Caco-2 (cell line): Measurements from ENCODE around the gene WRAP73. TPM values are rescaled to one million over a fixed set of nuclear protein-coding genes. Genes with fewer than 3 reads are reported as not detected.

Experiments used
- BruUV-seq: library from RNA; stranded (reverse); fragments of 400-500 nt; replicated peaks from 2 replicates; lab custom pipeline; 2021; lab: Mats Ljungman, UMichigan
- CTCF ChIA-PET: fragments of 300-600 bp; sonication (Branson Sonifier 250); formaldehyde crosslinking; loops from one replicate; lab custom pipeline; 2022; ENCODE audit warnings: antibody characterized with exemption; lab: Charles Lee
- POLR2A ChIA-PET: fragments of 300-600 bp; sonication (Branson Sonifier 250); formaldehyde crosslinking; loops from one replicate; lab custom pipeline; 2022; ENCODE audit warnings: antibody characterized with exemption; lab: Charles Lee
- DNase-seq, 2 experiments: peaks; one replicate each; pipeline versions ENCODE4 v3.0.0 to v3.0.0-alpha.2; 2020 to 2022
- H3K27me3 ChIP-seq: replicated peaks from 2 replicates; pipeline ENCODE4 v1.6.0; 2011; ENCODE audit warnings: low read length; ENCODE audit not compliant: control insufficient read depth, insufficient read depth
- H3K36me3 ChIP-seq: 2 replicates; pipeline ENCODE4 v1.5.1; 2011; ENCODE audit warnings: low read length; ENCODE audit not compliant: control insufficient read depth, insufficient read depth
- H3K4me1 ChIP-seq: fragments of 250-450 bp; sonication (Bioruptor Pico); 2 replicates; pipeline ENCODE4 v1.5.1; 2020; ENCODE audit warnings: mild to moderate bottlenecking
- H3K4me3 ChIP-seq: 2 replicates; pipeline ENCODE4 v1.5.1; 2011; ENCODE audit warnings: low read depth, mild to moderate bottlenecking, control low read depth, low read length
- H3K9me3 ChIP-seq: fragments of 250-450 bp; sonication (Bioruptor Pico); 2 replicates; pipeline ENCODE4 v1.5.1; 2020; ENCODE audit warnings: mild to moderate bottlenecking, moderate library complexity
- H3K27ac Mint-ChIP-seq: one replicate; pipeline ENCODE4 v1.8.0; 2022; ENCODE audit warnings: mixed read lengths; ENCODE audit not compliant: unreplicated experiment
- H3K27me3 Mint-ChIP-seq: one replicate; pipeline ENCODE4 v1.8.0; 2022; ENCODE audit warnings: mixed read lengths; ENCODE audit not compliant: insufficient read depth, unreplicated experiment
- H3K36me3 Mint-ChIP-seq: one replicate; pipeline ENCODE4 v1.8.0; 2022; ENCODE audit warnings: mild to moderate bottlenecking, mixed read lengths; ENCODE audit not compliant: insufficient read depth, unreplicated experiment
- H3K4me1 Mint-ChIP-seq: one replicate; pipeline ENCODE4 v1.8.0; 2022; ENCODE audit warnings: low read depth, mixed read lengths; ENCODE audit not compliant: unreplicated experiment
- H3K4me3 Mint-ChIP-seq: one replicate; pipeline ENCODE4 v1.8.0; 2022; ENCODE audit warnings: mild to moderate bottlenecking, moderate library complexity, mixed read lengths; ENCODE audit not compliant: unreplicated experiment
- H3K9me3 Mint-ChIP-seq: one replicate; pipeline ENCODE4 v1.8.0; 2022; ENCODE audit warnings: mixed read lengths; ENCODE audit not compliant: unreplicated experiment
- CTCF ChIP-seq, 2 experiments: fragments of 200-600 bp in 1 of 2; IDR thresholded peaks; 1 replicate in 1 of 2; 2 replicates in 1 of 2; pipeline versions ENCODE4 v1.5.1 to v1.8.0; 2011 to 2022; ENCODE audit warnings: antibody characterized with exemption in 1 of 2, control low read depth in 1 of 2, inconsistent platforms in 1 of 2, low read depth in 1 of 2, low read length in 1 of 2, mild to moderate bottlenecking in 1 of 2, moderate library complexity in 1 of 2; ENCODE audit not compliant: insufficient read depth in 1 of 2, severe bottlenecking in 1 of 2, unreplicated experiment in 1 of 2
- intact Hi-C: fragments of 100-400 bp; cut with micrococcal nuclease; formaldehyde crosslinking; loops from one replicate; pipeline ENCODE4 v1.10.0; 2022; ENCODE audit not compliant: unreplicated experiment
- total RNA-seq: library from RNA; stranded (reverse); gene quantifications from 2 replicates; pipeline ENCODE4 v1.2.3, GENCODE V29; 2022

Gene WRAP73
- total RNA-seq, 1 experiment from 2014 or later = 31.6 TPM

- Histone ChIP-seq H3K4me1 (peaks cover 6% of the 10 kb centered on the region), H3K9me3 (no peaks in the 10 kb centered on the region), H3K27me3 (no peaks in the 10 kb centered on the region), H3K4me3 (no peak overlapping the region), H3K36me3 (peaks cover 3% of the 10 kb centered on the region)
- H3K9me3 Mint-ChIP-seq = no peaks in the 10 kb centered on the region
- no peak for TF ChIP-seq CTCF (IDR thresholded peaks at IDR 0.05; ENCODE audit: insufficient read depth in 1 of 2, low read depth in 1 of 2, low read length in 1 of 2, severe bottlenecking in 1 of 2, unreplicated experiment in 1 of 2)
- no peak for DNase-seq
- H3K4me3 Mint-ChIP-seq = no peak overlapping the region
- peaks cover 7% of the 10 kb centered on the region for H3K4me1 Mint-ChIP-seq
- peaks cover 32% of the 10 kb centered on the region for H3K36me3 Mint-ChIP-seq
- BruUV-seq = no TSS peak
- H3K27ac Mint-ChIP-seq = no peak overlapping the region
- ChIA-PET POLR2A (no interaction called here), CTCF (interaction anchor here (1.7 kb wide), 1 partner anchor 10 kb away, joined by 6 read pairs; no protein-coding TSS in a partner anchor)
- no peaks in the 10 kb centered on the region for H3K27me3 Mint-ChIP-seq
- intact Hi-C loops = no loop called here
Observed at GRCh38 chr1:3628445-3628844, 21.5 kb downstream of the WRAP73 start.

GRCh38 chr1:3627515-3628253, 22.2 kb downstream of the WRAP73 start:
- no peaks in the 10 kb centered on the region for H3K9me3 Mint-ChIP-seq

GRCh38 chr1:3626025-3626424, 23.9 kb downstream of the WRAP73 start:
- Mint-ChIP-seq H3K27ac (peak overlapping the region; percentile 29), H3K9me3 (no peaks in the 10 kb centered on the region), H3K4me1 (peaks cover 7% of the 10 kb centered on the region), H3K36me3 (peaks cover 32% of the 10 kb centered on the region), H3K27me3 (no peaks in the 10 kb centered on the region), H3K4me3 (peak overlapping the region; percentile 85)
- no peaks in the 10 kb centered on the region for H3K27me3 ChIP-seq
- peaks cover 6% of the 10 kb centered on the region for H3K4me1 ChIP-seq
- BruUV-seq = TSS peak; percentile 51
- H3K36me3 ChIP-seq = peaks cover 3% of the 10 kb centered on the region
- H3K9me3 ChIP-seq = no peaks in the 10 kb centered on the region
- no peak for DNase-seq
- no peak for TF ChIP-seq CTCF (IDR thresholded peaks at IDR 0.05; ENCODE audit: insufficient read depth in 1 of 2, low read depth in 1 of 2, low read length in 1 of 2, severe bottlenecking in 1 of 2, unreplicated experiment in 1 of 2)
- H3K4me3 ChIP-seq = peak overlapping the region; percentile 90
- CTCF ChIA-PET = no interaction called here
- intact Hi-C loops = no loop called here
- POLR2A ChIA-PET = interaction anchor here (0.6 kb wide), 1 partner anchor 170 kb away, joined by 4 read pairs; the partner anchor contains the start of gene LRRC47

More at GRCh38 chr1:3627515-3628253, 22.2 kb downstream of the WRAP73 start:
- no TSS peak for BruUV-seq
- Mint-ChIP-seq H3K4me3 (no peak overlapping the region), H3K27me3 (no peaks in the 10 kb centered on the region), H3K27ac (no peak overlapping the region), H3K4me1 (peaks cover 7% of the 10 kb centered on the region), H3K36me3 (peaks cover 32% of the 10 kb centered on the region)
- DNase-seq = no peak
- ChIA-PET CTCF (interaction anchor here (1.7 kb wide), 1 partner anchor 9 kb away, joined by 6 read pairs; no protein-coding TSS in a partner anchor), POLR2A (no interaction called here)
- H3K4me3 ChIP-seq = no peak overlapping the region
- TF ChIP-seq CTCF (IDR thresholded peaks at IDR 0.05; ENCODE audit: insufficient read depth in 1 of 2, low read depth in 1 of 2, low read length in 1 of 2, severe bottlenecking in 1 of 2, unreplicated experiment in 1 of 2) = no peak
- peaks cover 3% of the 10 kb centered on the region for H3K36me3 ChIP-seq
- H3K27me3 ChIP-seq = no peaks in the 10 kb centered on the region
- intact Hi-C loops = no loop called here
- H3K9me3 ChIP-seq = no peaks in the 10 kb centered on the region
- H3K4me1 ChIP-seq = peaks cover 6% of the 10 kb centered on the region
